PC-9 (cell line): ENCODE data around the gene RABL6.

Experiments
- EZH2 ChIP-seq: fragments of 200-600 bp; sonication (generic); IDR thresholded peaks from 2 replicates; pipeline ENCODE4 v1.8.0; 2017; ENCODE audit warnings: antibody characterized with exemption, low read depth
- TF ChIP-seq, protein P1 (sequence below): fragments of 200-600 bp; sonication (generic); conservative IDR thresholded peaks from 2 replicates; pipeline ENCODE4 v1.6.1; 2017; ENCODE audit warnings: mixed run types, antibody characterized with exemption, mild to moderate bottlenecking, moderate library complexity

GRCh38 chr9:136828474-136829140, 20.9 kb downstream of the RABL6 start:
- TF ChIP-seq, protein P1, sequence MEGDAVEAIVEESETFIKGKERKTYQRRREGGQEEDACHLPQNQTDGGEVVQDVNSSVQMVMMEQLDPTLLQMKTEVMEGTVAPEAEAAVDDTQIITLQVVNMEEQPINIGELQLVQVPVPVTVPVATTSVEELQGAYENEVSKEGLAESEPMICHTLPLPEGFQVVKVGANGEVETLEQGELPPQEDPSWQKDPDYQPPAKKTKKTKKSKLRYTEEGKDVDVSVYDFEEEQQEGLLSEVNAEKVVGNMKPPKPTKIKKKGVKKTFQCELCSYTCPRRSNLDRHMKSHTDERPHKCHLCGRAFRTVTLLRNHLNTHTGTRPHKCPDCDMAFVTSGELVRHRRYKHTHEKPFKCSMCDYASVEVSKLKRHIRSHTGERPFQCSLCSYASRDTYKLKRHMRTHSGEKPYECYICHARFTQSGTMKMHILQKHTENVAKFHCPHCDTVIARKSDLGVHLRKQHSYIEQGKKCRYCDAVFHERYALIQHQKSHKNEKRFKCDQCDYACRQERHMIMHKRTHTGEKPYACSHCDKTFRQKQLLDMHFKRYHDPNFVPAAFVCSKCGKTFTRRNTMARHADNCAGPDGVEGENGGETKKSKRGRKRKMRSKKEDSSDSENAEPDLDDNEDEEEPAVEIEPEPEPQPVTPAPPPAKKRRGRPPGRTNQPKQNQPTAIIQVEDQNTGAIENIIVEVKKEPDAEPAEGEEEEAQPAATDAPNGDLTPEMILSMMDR, result no peak
- TF ChIP-seq EZH2, result no peak
